ENCODE measurements around the gene RPS2. TPM values are rescaled to one million over a fixed set of nuclear protein-coding genes. Genes with fewer than 3 reads are reported as not detected.

RPS2 gene
- total RNA-seq, 2 experiments from 2014 or later: 2,461 to 3,120 TPM

DNA sequence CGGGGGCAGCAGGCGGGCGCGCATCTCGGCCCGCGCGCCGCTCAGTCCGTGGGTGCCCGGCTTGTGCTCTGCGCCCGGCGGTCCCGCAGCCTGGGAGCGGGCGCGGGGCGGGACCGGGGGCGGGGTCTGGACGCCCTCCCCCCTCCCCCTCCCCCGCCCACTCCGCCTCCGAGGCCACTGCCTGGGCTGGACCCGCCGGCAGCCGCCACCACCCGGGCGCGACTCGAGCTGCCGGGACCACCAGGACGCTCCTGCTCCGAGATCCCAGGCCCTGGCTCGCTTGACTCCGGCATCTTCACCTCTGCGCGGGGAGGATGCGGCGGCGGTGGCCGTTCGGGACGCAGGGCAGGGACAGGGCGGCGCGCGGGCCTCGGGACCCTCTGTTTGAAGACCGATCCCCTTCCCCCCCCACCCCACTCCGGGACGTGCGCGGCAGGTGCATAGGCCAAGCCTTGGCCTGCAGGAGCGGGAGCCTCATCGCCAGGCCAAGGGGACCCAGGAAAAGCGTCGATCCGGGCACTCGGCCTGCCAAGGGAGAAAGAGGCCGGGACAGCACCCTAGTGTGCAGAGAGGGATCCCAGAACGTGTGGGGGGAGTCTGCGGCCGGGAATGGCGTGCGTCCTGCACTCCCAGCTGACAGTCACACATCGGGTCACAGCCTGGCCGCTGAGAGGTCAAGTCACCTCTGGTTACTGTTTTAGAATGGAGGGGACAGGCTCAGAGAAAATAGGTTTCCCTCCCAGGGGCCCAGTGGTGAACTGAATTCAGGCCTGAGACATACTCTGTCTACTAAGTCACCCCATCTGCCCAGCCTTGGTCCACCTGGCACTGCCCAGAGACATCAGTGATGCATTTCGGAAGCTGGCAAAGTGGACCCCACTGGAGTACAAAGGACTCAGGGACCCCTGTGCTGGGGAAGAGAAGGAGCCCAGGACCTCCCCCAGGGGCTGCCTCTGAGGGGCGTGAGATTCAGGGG, 46.0 kb downstream of the RPS2 start, which contains the start of gene HS3ST6:
Gene HS3ST6 (minus strand): TSS at position 65 of the 976 bp plus-strand sequence. CDS start 92 bp downstream, outside the sequence.
- BruUV-seq (replicated peaks): no TSS peak
- TF ChIP-seq, protein P1, sequence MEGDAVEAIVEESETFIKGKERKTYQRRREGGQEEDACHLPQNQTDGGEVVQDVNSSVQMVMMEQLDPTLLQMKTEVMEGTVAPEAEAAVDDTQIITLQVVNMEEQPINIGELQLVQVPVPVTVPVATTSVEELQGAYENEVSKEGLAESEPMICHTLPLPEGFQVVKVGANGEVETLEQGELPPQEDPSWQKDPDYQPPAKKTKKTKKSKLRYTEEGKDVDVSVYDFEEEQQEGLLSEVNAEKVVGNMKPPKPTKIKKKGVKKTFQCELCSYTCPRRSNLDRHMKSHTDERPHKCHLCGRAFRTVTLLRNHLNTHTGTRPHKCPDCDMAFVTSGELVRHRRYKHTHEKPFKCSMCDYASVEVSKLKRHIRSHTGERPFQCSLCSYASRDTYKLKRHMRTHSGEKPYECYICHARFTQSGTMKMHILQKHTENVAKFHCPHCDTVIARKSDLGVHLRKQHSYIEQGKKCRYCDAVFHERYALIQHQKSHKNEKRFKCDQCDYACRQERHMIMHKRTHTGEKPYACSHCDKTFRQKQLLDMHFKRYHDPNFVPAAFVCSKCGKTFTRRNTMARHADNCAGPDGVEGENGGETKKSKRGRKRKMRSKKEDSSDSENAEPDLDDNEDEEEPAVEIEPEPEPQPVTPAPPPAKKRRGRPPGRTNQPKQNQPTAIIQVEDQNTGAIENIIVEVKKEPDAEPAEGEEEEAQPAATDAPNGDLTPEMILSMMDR (conservative IDR thresholded peaks at IDR 0.05; ENCODE audit: low read length): no peak
- no peak for TF ChIP-seq EZH2phosphoT487 (IDR thresholded peaks at IDR 0.05; ENCODE audit: borderline replicate concordance, low read depth, low read length)

DNA sequence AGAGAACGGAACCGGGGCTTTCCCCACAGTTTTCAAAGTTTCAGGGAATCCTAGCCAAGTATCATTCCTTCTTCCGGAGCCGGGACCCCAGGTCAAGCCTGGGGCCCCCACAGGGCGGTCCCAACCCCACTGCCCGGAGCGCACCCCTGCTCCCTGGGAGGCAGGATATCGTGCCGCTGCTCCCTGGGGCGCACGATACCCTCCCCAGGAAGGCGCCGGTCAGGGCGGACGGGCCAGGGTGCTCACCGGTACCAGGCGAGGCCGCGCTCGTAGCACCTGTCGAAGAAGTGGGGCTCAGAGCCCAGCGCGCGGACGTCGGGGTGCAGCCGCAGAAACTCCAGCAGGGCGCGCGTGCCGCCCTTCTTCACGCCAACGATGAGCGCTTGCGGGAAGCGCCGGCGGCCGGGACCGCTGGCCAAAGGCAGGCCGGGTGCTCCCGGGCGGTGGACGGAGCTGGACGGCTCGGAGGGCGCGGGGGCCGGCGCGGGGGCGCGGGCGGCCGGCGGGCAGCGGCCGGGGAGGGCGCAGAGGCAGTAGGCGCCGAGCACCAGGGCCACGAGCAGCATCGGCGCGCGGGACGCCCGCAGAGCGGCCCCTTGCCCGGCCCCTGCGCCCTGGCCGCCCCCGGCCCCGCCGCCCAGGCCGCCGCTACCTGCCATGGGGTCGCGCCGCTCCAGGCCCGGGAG, 46.8 kb downstream of the RPS2 start:
- Histone ChIP-seq H3K27ac (ENCODE audit: low read depth, low read length, poor library complexity, severe bottlenecking) (no peak overlapping the region), H3K36me3 (ENCODE audit: insufficient read depth, low read length) (no peaks in the 10 kb centered on the region), H3K4me1 (ENCODE audit: insufficient read depth, low read length, poor library complexity, severe bottlenecking) (peaks cover 2% of the 10 kb centered on the region), H3K79me2 (ENCODE audit: insufficient read depth, low read depth, low read length) (no peaks in the 10 kb centered on the region), H3K9me2 (ENCODE audit: insufficient read depth, low read length) (no peaks in the 10 kb centered on the region), H2AFZ (ENCODE audit: low read length) (no peak overlapping the region), H3K9me3 (ENCODE audit: low read length) (no peaks in the 10 kb centered on the region), H4K20me1 (ENCODE audit: insufficient read depth, low read length) (no peaks in the 10 kb centered on the region), H3K4me2 (ENCODE audit: low read length) (no peak overlapping the region), H3K4me3 (ENCODE audit: low read depth, low read length, poor library complexity, severe bottlenecking) (no peak overlapping the region)
- intact Hi-C loops (cut with micrococcal nuclease; ENCODE audit: unreplicated experiment): no loop called here
- BruUV-seq (replicated peaks): no TSS peak
- CTCF ChIA-PET (ENCODE audit: unreplicated experiment): no interaction called here
- DNase-seq (ENCODE audit: low spot score): no peak
- TF ChIP-seq, protein P1 (conservative IDR thresholded peaks at IDR 0.05; ENCODE audit: low read length): no peak
- no peak for TF ChIP-seq EZH2phosphoT487 (IDR thresholded peaks at IDR 0.05; ENCODE audit: borderline replicate concordance, low read depth, low read length)
- POLR2A ChIA-PET: no interaction called here

More for the DNA sequence above, 46.0 kb downstream of the RPS2 start, which contains the start of gene HS3ST6:
- Histone ChIP-seq H3K4me2 (ENCODE audit: low read length) (no peak within 1 kb of the TSS), H3K9me3 (ENCODE audit: low read length) (no peaks in the 10 kb centered on the region), H3K9me2 (ENCODE audit: insufficient read depth, low read length) (no peaks in the 10 kb centered on the region), H3K27ac (ENCODE audit: low read depth, low read length, poor library complexity, severe bottlenecking) (no peak within 1 kb of the TSS), H3K79me2 (ENCODE audit: insufficient read depth, low read depth, low read length) (no peaks in the 10 kb centered on the region), H3K4me3 (ENCODE audit: low read depth, low read length, poor library complexity, severe bottlenecking) (no peak within 1 kb of the TSS), H3K36me3 (ENCODE audit: insufficient read depth, low read length) (no peaks in the 10 kb centered on the region), H2AFZ (ENCODE audit: low read length) (no peak within 1 kb of the TSS), H3K4me1 (ENCODE audit: insufficient read depth, low read length, poor library complexity, severe bottlenecking) (peaks cover 2% of the 10 kb centered on the region), H4K20me1 (ENCODE audit: insufficient read depth, low read length) (no peaks in the 10 kb centered on the region)
- ChIA-PET POLR2A (no interaction called here), CTCF (ENCODE audit: unreplicated experiment) (no interaction called here)
- intact Hi-C loops (cut with micrococcal nuclease; ENCODE audit: unreplicated experiment): no loop called here
- DNase-seq (ENCODE audit: low spot score): no peak

Measured in OCI-LY7 (cell line).